ENCODE data around the gene SETD5.

Gene SETD5

DNA sequence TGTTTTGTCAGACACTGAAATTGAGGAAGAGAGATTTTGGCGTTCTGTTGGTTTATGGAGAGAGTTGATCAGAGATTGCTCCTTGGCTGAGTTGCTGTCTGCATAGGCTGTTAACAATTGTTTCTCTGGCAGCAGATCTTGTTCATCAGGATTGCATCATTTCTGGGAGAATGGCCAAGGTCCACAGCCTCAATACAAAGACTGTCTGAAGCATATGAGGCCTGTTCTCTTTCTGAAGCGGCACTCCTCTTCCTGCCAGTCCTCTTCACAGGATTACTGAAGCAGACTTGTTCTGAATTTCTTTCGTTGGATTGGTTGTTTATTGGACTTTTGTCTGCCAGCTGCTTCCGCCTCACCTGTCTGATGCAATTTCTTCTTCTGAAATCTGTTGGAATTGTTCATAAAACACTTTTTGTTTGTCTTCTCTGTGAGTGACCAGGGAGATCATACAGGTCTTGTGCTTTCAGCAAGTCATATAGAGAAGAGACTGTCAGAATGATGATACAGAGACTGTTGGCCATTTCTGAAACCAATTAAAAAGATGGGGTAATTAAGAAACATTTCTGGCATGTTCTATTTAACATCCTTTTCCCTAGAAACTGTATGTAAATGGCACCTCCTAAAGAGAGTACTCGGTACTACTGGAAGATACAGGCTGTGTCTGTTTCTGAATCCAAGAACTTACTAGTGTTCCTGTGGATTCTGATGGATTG is 25.5 kb downstream of the SETD5 start:
- H3K27me3 Mint-ChIP-seq (ENCODE audit: low read depth) = no peaks in the 10 kb centered on the region
- peak overlapping the region in 2 of 3 experiments; percentile 29 to 34 for H3K4me3 Mint-ChIP-seq
- peaks cover 31% of the 10 kb centered on the region for H3K36me3 Mint-ChIP-seq (ENCODE audit: low read depth)
- no peaks in the 10 kb centered on the region for H3K9me3 Mint-ChIP-seq
- TF ChIP-seq, protein P1, sequence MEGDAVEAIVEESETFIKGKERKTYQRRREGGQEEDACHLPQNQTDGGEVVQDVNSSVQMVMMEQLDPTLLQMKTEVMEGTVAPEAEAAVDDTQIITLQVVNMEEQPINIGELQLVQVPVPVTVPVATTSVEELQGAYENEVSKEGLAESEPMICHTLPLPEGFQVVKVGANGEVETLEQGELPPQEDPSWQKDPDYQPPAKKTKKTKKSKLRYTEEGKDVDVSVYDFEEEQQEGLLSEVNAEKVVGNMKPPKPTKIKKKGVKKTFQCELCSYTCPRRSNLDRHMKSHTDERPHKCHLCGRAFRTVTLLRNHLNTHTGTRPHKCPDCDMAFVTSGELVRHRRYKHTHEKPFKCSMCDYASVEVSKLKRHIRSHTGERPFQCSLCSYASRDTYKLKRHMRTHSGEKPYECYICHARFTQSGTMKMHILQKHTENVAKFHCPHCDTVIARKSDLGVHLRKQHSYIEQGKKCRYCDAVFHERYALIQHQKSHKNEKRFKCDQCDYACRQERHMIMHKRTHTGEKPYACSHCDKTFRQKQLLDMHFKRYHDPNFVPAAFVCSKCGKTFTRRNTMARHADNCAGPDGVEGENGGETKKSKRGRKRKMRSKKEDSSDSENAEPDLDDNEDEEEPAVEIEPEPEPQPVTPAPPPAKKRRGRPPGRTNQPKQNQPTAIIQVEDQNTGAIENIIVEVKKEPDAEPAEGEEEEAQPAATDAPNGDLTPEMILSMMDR (IDR thresholded peaks at IDR 0.05; ENCODE audit: unreplicated experiment in 3 of 3) = peak; percentile 49 to 65 (median 60)
- peaks cover 44% of the 10 kb centered on the region for H3K4me1 Mint-ChIP-seq
- peak overlapping the region; percentile 93 to 97 (median 94) for H3K27ac Mint-ChIP-seq

DNA sequence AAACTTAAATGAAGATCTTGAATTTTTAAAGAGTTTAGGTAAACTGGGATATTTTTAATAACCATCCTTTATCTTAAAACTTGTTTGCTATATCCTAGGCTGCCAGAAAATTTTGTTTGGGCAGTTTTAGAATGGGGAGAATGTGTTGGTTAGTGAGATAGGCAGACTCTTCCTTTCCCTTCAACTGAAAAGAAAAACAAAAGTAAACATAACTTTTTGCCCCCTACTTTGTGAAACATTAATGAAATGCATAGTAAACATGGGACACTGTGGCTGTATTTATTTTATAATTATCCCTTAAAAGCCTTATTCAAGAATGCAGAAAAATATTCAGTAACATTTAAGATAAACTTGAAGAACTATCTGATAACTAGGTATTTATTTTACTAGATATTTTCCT is 31.0 kb downstream of the SETD5 start:
- Mint-ChIP-seq H3K36me3 (ENCODE audit: low read depth) (peaks cover 73% of the 10 kb centered on the region), H3K4me1 (peaks cover 19% of the 10 kb centered on the region), H3K27me3 (ENCODE audit: low read depth) (no peaks in the 10 kb centered on the region), H3K4me3 (no peak overlapping the region), H3K9me3 (no peaks in the 10 kb centered on the region), H3K27ac (peak overlapping the region in 2 of 3 experiments; percentile 39 to 58)
- TF ChIP-seq, protein P1 (IDR thresholded peaks at IDR 0.05; ENCODE audit: unreplicated experiment in 3 of 3) = no peak

DNA sequence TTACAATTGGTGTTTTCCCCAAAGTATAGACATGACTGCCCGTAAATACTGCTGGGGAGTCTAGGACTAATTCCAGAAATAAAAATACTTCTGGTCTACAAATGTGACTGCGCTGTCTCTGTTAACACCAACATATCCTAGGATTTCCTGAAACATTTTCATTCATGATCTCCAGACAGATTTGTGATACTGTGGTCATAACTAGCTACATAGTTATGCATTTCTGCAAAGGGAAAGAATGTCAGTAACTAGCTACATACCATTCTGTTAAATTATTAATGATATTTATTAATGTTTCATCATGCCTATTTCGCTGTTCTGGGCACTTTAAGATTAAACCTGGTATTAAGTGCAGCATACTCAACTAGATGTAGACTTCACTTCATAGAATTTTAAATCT is 33.3 kb downstream of the SETD5 start:
- TF ChIP-seq, protein P1 (IDR thresholded peaks at IDR 0.05; ENCODE audit: unreplicated experiment in 3 of 3) = no peak
- H3K27ac Mint-ChIP-seq = peak overlapping the region; percentile 37 to 67 (median 62)
- H3K4me3 Mint-ChIP-seq = no peak overlapping the region
- no peaks in the 10 kb centered on the region for H3K27me3 Mint-ChIP-seq (ENCODE audit: low read depth)
- H3K36me3 Mint-ChIP-seq (ENCODE audit: low read depth) = peaks cover 87% of the 10 kb centered on the region
- H3K9me3 Mint-ChIP-seq = no peaks in the 10 kb centered on the region
- H3K4me1 Mint-ChIP-seq = peaks cover 7% of the 10 kb centered on the region

DNA sequence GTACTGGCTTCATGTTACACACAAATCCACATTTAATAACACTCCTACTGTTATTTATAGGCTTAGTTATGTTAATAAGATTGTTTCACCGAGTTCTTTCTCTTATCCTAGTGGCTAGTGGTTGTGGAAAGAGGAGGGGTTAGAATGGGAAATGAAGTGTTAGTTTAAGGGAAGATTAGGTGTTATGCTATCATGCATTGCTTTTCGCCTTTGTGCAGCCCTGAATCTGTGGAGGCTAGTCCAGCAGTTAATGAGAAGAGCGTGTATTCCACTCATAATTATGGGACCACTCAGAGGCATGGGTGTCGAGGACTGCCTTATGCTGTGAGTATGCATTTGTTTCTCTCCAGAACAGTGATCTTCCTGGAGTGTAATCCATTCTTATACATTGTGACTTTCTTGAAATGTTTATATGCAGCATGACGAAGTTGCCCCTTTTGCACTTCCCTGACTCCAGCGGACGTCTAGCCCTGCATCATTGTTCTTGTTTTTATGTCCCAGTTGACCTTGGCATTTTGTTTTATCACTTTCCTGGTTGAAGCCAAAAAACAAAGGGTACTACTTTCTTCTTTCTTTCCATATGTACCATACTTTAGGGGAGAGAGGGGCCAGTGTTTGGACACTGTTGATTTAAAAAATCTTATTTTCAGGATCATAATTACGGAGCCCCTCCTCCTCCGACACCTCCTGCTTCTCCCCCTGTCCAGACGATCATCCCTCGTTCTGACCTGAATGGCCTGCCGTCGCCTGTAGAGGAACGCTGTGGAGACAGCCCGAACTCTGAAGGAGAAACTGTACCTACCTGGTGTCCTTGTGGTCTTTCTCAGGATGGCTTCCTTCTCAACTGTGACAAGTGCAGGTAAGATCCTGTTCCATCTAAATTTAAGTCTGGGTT is 36.5 kb downstream of the SETD5 start:
- no peak overlapping the region for H3K27ac Mint-ChIP-seq

DNA sequence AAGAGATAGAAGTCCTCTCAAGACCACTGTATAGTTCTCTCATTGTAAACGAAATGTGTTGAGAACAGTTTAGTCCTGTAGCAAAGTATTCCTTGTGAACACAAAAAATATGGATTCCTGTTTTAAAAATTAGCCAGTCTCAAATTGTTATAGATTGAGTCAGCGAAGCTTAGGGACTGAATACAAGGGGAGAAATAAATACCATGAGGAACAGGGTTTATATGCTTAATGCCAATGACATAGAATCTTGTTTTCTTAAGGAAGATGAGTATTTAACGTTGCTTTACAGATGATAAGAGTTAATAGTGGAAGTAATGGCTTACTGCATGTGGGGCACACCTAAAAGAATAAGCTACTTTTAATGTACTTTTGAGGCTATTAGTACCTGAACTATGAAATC is 37.9 kb downstream of the SETD5 start:
- H3K9me3 Mint-ChIP-seq = no peaks in the 10 kb centered on the region
- H3K4me3 Mint-ChIP-seq = no peak overlapping the region
- no peaks in the 10 kb centered on the region for H3K27me3 Mint-ChIP-seq (ENCODE audit: low read depth)
- peaks cover 81% of the 10 kb centered on the region for H3K36me3 Mint-ChIP-seq (ENCODE audit: low read depth)
- H3K27ac Mint-ChIP-seq = no peak overlapping the region
- TF ChIP-seq, protein P1 (IDR thresholded peaks at IDR 0.05; ENCODE audit: unreplicated experiment in 3 of 3) = no peak
- H3K4me1 Mint-ChIP-seq = no peaks in the 10 kb centered on the region

More for the DNA sequence above, 36.5 kb downstream of the SETD5 start:
- no peaks in the 10 kb centered on the region for H3K9me3 Mint-ChIP-seq
- H3K4me3 Mint-ChIP-seq = no peak overlapping the region
- no peaks in the 10 kb centered on the region for H3K4me1 Mint-ChIP-seq
- TF ChIP-seq, protein P1 (IDR thresholded peaks at IDR 0.05; ENCODE audit: unreplicated experiment in 3 of 3) = no peak
- H3K36me3 Mint-ChIP-seq (ENCODE audit: low read depth) = peaks cover 84% of the 10 kb centered on the region
- no peaks in the 10 kb centered on the region for H3K27me3 Mint-ChIP-seq (ENCODE audit: low read depth)

All from nephron (organoid).